Measurements from ENCODE around the gene MRPL50.

The MRPL50 gene

GRCh38 chr9:101359679-101360078 lies 38.7 kb downstream of the MRPL50 start:
- Histone ChIP-seq H3K4me3 (replicated peaks; ENCODE audit: insufficient read depth, low read length) (no peak overlapping the region), H3K27me3 (ENCODE audit: insufficient read depth, poor library complexity, severe bottlenecking) (no peaks in the 10 kb centered on the region), H3K27ac (replicated peaks) (no peak overlapping the region)
- TF ChIP-seq POLR2AphosphoS5 (IDR thresholded peaks at IDR 0.05; ENCODE audit: low read depth) = no peak
- TF ChIP-seq CTCF (IDR thresholded peaks at IDR 0.05; ENCODE audit: insufficient read depth, low read length) = no peak
- no peak for TF ChIP-seq GABPA (IDR thresholded peaks at IDR 0.05; ENCODE audit: low read depth)
- DNase-seq (ENCODE audit: low read depth in 1 of 2, low spot score in 1 of 2) = no peak

GRCh38 chr9:101356619-101357018 lies 41.8 kb downstream of the MRPL50 start:
- Histone ChIP-seq H3K4me3 (replicated peaks; ENCODE audit: insufficient read depth, low read length) (no peak overlapping the region), H3K27me3 (ENCODE audit: insufficient read depth, poor library complexity, severe bottlenecking) (no peaks in the 10 kb centered on the region), H3K27ac (replicated peaks) (no peak overlapping the region)
- no peak for TF ChIP-seq POLR2AphosphoS5 (IDR thresholded peaks at IDR 0.05; ENCODE audit: low read depth)
- DNase-seq (ENCODE audit: low read depth in 1 of 2, low spot score in 1 of 2) = no peak

GRCh38 chr9:101354765-101355708 lies 43.4 kb downstream of the MRPL50 start:
- H3K27me3 ChIP-seq (ENCODE audit: insufficient read depth, poor library complexity, severe bottlenecking) = no peaks in the 10 kb centered on the region
- H3K27ac ChIP-seq (replicated peaks) = no peak overlapping the region
- H3K4me3 ChIP-seq (replicated peaks; ENCODE audit: insufficient read depth, low read length) = no peak overlapping the region
- no peak for DNase-seq (ENCODE audit: low read depth in 1 of 2, low spot score in 1 of 2)
- TF ChIP-seq REST (IDR thresholded peaks at IDR 0.05; ENCODE audit: insufficient replicate concordance, low read depth) (no peak), GABPA (IDR thresholded peaks at IDR 0.05; ENCODE audit: low read depth) (no peak), POLR2AphosphoS5 (IDR thresholded peaks at IDR 0.05; ENCODE audit: low read depth) (no peak), CTCF (IDR thresholded peaks at IDR 0.05; ENCODE audit: insufficient read depth, low read length) (no peak), SPI1 (IDR thresholded peaks at IDR 0.05; ENCODE audit: borderline replicate concordance, low read depth) (no peak)

GRCh38 chr9:101354143-101354764 lies 44.2 kb downstream of the MRPL50 start:
- DNase-seq (ENCODE audit: low read depth in 1 of 2, low spot score in 1 of 2) = no peak
- no peak overlapping the region for H3K4me3 ChIP-seq (replicated peaks; ENCODE audit: insufficient read depth, low read length)
- TF ChIP-seq CTCF (IDR thresholded peaks at IDR 0.05; ENCODE audit: insufficient read depth, low read length) (no peak), SPI1 (IDR thresholded peaks at IDR 0.05; ENCODE audit: borderline replicate concordance, low read depth) (no peak), GABPA (IDR thresholded peaks at IDR 0.05; ENCODE audit: low read depth) (no peak), POLR2AphosphoS5 (IDR thresholded peaks at IDR 0.05; ENCODE audit: low read depth) (no peak), REST (IDR thresholded peaks at IDR 0.05; ENCODE audit: insufficient replicate concordance, low read depth) (no peak)
- H3K27ac ChIP-seq (replicated peaks) = no peak overlapping the region
- no peaks in the 10 kb centered on the region for H3K27me3 ChIP-seq (ENCODE audit: insufficient read depth, poor library complexity, severe bottlenecking)
